Measurements from ENCODE around the gene ADRM1.

ADRM1 gene

GRCh38 chr20:62298577-62299249 lies 4.1 kb upstream of the ADRM1 start:
- no peak for DNase-seq (ENCODE audit: low spot score)

- no peak for DNase-seq (ENCODE audit: low spot score)
Observed at GRCh38 chr20:62299666-62300236, 3.0 kb upstream of the ADRM1 start.

- no peak for DNase-seq (ENCODE audit: low spot score)
Observed at GRCh38 chr20:62300319-62300718, 2.5 kb upstream of the ADRM1 start.

- no peak for DNase-seq (ENCODE audit: low spot score)
Observed at GRCh38 chr20:62301111-62301668, 1.6 kb upstream of the ADRM1 start.

- DNase-seq (ENCODE audit: low spot score) = peak; percentile 86
Observed at GRCh38 chr20:62301773-62302340, 940 bp upstream of the ADRM1 start.

- DNase-seq (ENCODE audit: low spot score) = no peak
Observed at GRCh38 chr20:62303062-62303339, 204 bp downstream of the ADRM1 start.

GRCh38 chr20:62303340-62304226 lies 786 bp downstream of the ADRM1 start:
- peak; percentile 68 for DNase-seq (ENCODE audit: low spot score)

- no peak for DNase-seq (ENCODE audit: low spot score)
Observed at GRCh38 chr20:62304331-62305148, 1.7 kb downstream of the ADRM1 start.

GRCh38 chr20:62305149-62305764 lies 2.5 kb downstream of the ADRM1 start:
- DNase-seq (ENCODE audit: low spot score) = no peak

- no peak for DNase-seq (ENCODE audit: low spot score)
Observed at GRCh38 chr20:62305765-62306413, 3.1 kb downstream of the ADRM1 start.

- no peak for DNase-seq (ENCODE audit: low spot score)
Observed at GRCh38 chr20:62306414-62307187, 3.8 kb downstream of the ADRM1 start.

GRCh38 chr20:62307226-62308101 lies 4.7 kb downstream of the ADRM1 start:
- no peak for DNase-seq (ENCODE audit: low spot score)

- no peak for DNase-seq (ENCODE audit: low spot score)
Observed at GRCh38 chr20:62308102-62308822, 5.5 kb downstream of the ADRM1 start.

- DNase-seq (ENCODE audit: low spot score) = no peak
Observed at GRCh38 chr20:62309198-62309944, 6.6 kb downstream of the ADRM1 start.

- DNase-seq (ENCODE audit: low spot score) = no peak
Observed at GRCh38 chr20:62309947-62310756, 7.4 kb downstream of the ADRM1 start.

GRCh38 chr20:62310757-62311121 lies 7.9 kb downstream of the ADRM1 start:
- DNase-seq (ENCODE audit: low spot score) = no peak

- no peak for DNase-seq (ENCODE audit: low spot score)
Observed at GRCh38 chr20:62311150-62311549, 8.4 kb downstream of the ADRM1 start.

All from D341Med (cell line).